ENCODE results near the gene KLHL40. TPM values are rescaled to one million over a fixed set of nuclear protein-coding genes. Genes with fewer than 3 reads are reported as not detected.

The KLHL40 gene
- total and polyA plus RNA-seq, 2 donors (not counting 1 experiment from before 2014, with no cell fraction given): not detected

DNA sequence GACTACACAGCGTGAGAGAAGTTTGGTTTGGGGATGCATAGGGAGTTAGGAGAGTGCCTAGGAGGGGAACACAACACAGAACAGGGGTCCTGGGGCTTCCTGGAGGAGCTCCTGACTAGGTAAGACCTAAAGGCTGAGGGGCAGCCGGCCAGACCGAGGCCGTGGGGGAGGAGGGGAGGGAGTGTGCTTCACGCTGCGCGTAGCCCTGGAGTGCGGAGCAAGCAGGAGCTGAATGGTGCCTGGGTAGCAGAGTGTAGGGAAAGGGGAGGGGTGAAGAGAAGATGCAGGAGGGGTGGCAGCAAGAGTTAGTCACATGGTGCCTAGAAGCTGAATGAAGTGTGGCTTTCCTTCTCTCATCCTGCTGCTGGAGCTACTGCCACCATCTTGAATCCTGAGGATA, 49.7 kb downstream of the KLHL40 start:
- Histone ChIP-seq H3K27me3 (replicated peaks in 1 of 4; ENCODE audit: control extremely low read depth in 1 of 4, control insufficient read depth in 3 of 4, insufficient read depth in 4 of 4, low read length in 3 of 4) (no peaks in the 10 kb centered on the region), H3K9ac (ENCODE audit: low read length) (no peak overlapping the region), H2AFZ (ENCODE audit: insufficient read depth, low read depth, low read length, poor library complexity, severe bottlenecking) (no peak overlapping the region), H3K79me2 (ENCODE audit: control insufficient read depth, insufficient read depth, low read length) (no peaks in the 10 kb centered on the region), H3K27ac (ENCODE audit: low read length in 2 of 2) (no peak overlapping the region), H3K4me1 (ENCODE audit: control insufficient read depth in 2 of 2, insufficient read depth in 2 of 2, low read length in 2 of 2) (peaks cover 3 to 6% of the 10 kb centered on the region in 2 donors), H3K4me3 (ENCODE audit: control extremely low read depth in 1 of 5, extremely low read depth in 1 of 5, insufficient read depth in 1 of 5, low read depth in 2 of 5, low read length in 4 of 5) (no peak overlapping the region), H3K36me3 (replicated peaks in 1 of 2; ENCODE audit: control extremely low read depth in 1 of 2, control insufficient read depth in 1 of 2, extremely low read depth in 1 of 2, insufficient read depth in 2 of 2, low read length in 1 of 2) (no peaks in the 10 kb centered on the region), H3K9me3 (ENCODE audit: control extremely low read depth in 1 of 3, control insufficient read depth in 2 of 3, insufficient read depth in 1 of 3, low read length in 2 of 3) (no peaks in the 10 kb centered on the region), H4K20me1 (ENCODE audit: control insufficient read depth, insufficient read depth, low read length, poor library complexity, severe bottlenecking) (no peaks in the 10 kb centered on the region), H3K4me2 (replicated peaks; ENCODE audit: low read depth, low read length, poor library complexity, severe bottlenecking) (no peak overlapping the region)
- Mint-ChIP-seq H3K4me1 (peaks cover 14% of the 10 kb centered on the region), H3K27ac (no peak overlapping the region), H3K9me3 (ENCODE audit: insufficient read depth) (no peaks in the 10 kb centered on the region), H3K4me3 (no peak overlapping the region), H3K27me3 (no peaks in the 10 kb centered on the region)
- no peak for ATAC-seq (ENCODE audit: low read depth)
- WGBS (ENCODE audit: insufficient coverage): 93% methylated on average over 8 of the region's 8 CpGs
- CTCF ChIA-PET: interaction anchor here (3.4 kb wide), 1 partner anchor 10 kb away, joined by 13 read pairs; no protein-coding TSS in a partner anchor
- POLR2A ChIA-PET: no interaction called here
- no peak for TF ChIP-seq EZH2 (IDR thresholded peaks at IDR 0.05; ENCODE audit: borderline replicate concordance, insufficient read depth, low read depth, low read length, poor library complexity, severe bottlenecking)
- TF ChIP-seq, protein P1, sequence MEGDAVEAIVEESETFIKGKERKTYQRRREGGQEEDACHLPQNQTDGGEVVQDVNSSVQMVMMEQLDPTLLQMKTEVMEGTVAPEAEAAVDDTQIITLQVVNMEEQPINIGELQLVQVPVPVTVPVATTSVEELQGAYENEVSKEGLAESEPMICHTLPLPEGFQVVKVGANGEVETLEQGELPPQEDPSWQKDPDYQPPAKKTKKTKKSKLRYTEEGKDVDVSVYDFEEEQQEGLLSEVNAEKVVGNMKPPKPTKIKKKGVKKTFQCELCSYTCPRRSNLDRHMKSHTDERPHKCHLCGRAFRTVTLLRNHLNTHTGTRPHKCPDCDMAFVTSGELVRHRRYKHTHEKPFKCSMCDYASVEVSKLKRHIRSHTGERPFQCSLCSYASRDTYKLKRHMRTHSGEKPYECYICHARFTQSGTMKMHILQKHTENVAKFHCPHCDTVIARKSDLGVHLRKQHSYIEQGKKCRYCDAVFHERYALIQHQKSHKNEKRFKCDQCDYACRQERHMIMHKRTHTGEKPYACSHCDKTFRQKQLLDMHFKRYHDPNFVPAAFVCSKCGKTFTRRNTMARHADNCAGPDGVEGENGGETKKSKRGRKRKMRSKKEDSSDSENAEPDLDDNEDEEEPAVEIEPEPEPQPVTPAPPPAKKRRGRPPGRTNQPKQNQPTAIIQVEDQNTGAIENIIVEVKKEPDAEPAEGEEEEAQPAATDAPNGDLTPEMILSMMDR (IDR thresholded peaks at IDR 0.05): no peak
- DNase-seq: no peak
- intact Hi-C loops (cut with micrococcal nuclease): no loop called here

DNA sequence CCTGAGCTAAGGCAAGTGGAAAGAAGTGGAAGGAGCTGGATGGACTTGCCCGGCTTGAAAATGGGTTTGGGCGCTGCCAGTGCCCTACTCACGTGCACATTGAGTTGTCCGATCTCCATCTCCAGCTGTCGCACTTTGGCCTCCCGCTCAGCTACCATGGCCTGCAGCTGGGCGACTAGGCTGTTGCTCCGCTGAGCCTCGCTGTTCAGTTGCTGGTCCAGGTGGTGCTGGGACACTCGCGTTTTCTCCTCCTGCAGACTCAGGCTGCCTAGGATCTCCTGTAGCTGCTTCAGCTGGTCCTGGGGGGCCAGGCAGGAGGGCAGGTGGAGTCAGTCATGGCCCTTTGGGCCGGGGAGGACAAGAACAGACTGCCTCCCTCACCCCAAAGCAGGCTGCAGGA, 50.3 kb downstream of the KLHL40 start:
- Histone ChIP-seq H3K9ac (ENCODE audit: low read length) (no peak overlapping the region), H3K27ac (ENCODE audit: low read length in 2 of 2) (no peak overlapping the region), H3K4me3 (ENCODE audit: control extremely low read depth in 1 of 5, extremely low read depth in 1 of 5, insufficient read depth in 1 of 5, low read depth in 2 of 5, low read length in 4 of 5) (no peak overlapping the region), H2AFZ (ENCODE audit: insufficient read depth, low read depth, low read length, poor library complexity, severe bottlenecking) (no peak overlapping the region), H3K36me3 (replicated peaks in 1 of 2; ENCODE audit: control extremely low read depth in 1 of 2, control insufficient read depth in 1 of 2, extremely low read depth in 1 of 2, insufficient read depth in 2 of 2, low read length in 1 of 2) (no peaks in the 10 kb centered on the region), H3K9me3 (ENCODE audit: control extremely low read depth in 1 of 3, control insufficient read depth in 2 of 3, insufficient read depth in 1 of 3, low read length in 2 of 3) (no peaks in the 10 kb centered on the region), H3K4me2 (replicated peaks; ENCODE audit: low read depth, low read length, poor library complexity, severe bottlenecking) (no peak overlapping the region), H4K20me1 (ENCODE audit: control insufficient read depth, insufficient read depth, low read length, poor library complexity, severe bottlenecking) (no peaks in the 10 kb centered on the region), H3K79me2 (ENCODE audit: control insufficient read depth, insufficient read depth, low read length) (no peaks in the 10 kb centered on the region), H3K27me3 (replicated peaks in 1 of 4; ENCODE audit: control extremely low read depth in 1 of 4, control insufficient read depth in 3 of 4, insufficient read depth in 4 of 4, low read length in 3 of 4) (no peaks in the 10 kb centered on the region), H3K4me1 (ENCODE audit: control insufficient read depth in 2 of 2, insufficient read depth in 2 of 2, low read length in 2 of 2) (peaks cover 3 to 6% of the 10 kb centered on the region in 2 donors)
- intact Hi-C loops (cut with micrococcal nuclease): no loop called here
- no peak overlapping the region for H3K4me3 Mint-ChIP-seq
- ATAC-seq (ENCODE audit: low read depth) (no peak), DNase-seq (no peak)
- POLR2A ChIA-PET: no interaction called here
- TF ChIP-seq, protein P1 (IDR thresholded peaks at IDR 0.05): no peak
- no peak for TF ChIP-seq EZH2 (IDR thresholded peaks at IDR 0.05; ENCODE audit: borderline replicate concordance, insufficient read depth, low read depth, low read length, poor library complexity, severe bottlenecking)
- H3K4me1 Mint-ChIP-seq: peaks cover 15% of the 10 kb centered on the region
- no peak overlapping the region for H3K27ac Mint-ChIP-seq
- H3K27me3 Mint-ChIP-seq: no peaks in the 10 kb centered on the region
- WGBS (ENCODE audit: insufficient coverage): 94% methylated on average over 12 of the region's 12 CpGs
- CTCF ChIA-PET: interaction anchor here (3.4 kb wide), 1 partner anchor 9 kb away, joined by 13 read pairs; no protein-coding TSS in a partner anchor
- no peaks in the 10 kb centered on the region for H3K9me3 Mint-ChIP-seq (ENCODE audit: insufficient read depth)

Data from B cell (primary cell).